COLO829 (cell line): Measurements from ENCODE around the gene RAB11FIP4.

ENCODE experiments used
- DNase-seq: peaks from one replicate; pipeline ENCODE4 v3.0.0; 2012; ENCODE audit warnings: low spot score

The RAB11FIP4 gene

DNA sequence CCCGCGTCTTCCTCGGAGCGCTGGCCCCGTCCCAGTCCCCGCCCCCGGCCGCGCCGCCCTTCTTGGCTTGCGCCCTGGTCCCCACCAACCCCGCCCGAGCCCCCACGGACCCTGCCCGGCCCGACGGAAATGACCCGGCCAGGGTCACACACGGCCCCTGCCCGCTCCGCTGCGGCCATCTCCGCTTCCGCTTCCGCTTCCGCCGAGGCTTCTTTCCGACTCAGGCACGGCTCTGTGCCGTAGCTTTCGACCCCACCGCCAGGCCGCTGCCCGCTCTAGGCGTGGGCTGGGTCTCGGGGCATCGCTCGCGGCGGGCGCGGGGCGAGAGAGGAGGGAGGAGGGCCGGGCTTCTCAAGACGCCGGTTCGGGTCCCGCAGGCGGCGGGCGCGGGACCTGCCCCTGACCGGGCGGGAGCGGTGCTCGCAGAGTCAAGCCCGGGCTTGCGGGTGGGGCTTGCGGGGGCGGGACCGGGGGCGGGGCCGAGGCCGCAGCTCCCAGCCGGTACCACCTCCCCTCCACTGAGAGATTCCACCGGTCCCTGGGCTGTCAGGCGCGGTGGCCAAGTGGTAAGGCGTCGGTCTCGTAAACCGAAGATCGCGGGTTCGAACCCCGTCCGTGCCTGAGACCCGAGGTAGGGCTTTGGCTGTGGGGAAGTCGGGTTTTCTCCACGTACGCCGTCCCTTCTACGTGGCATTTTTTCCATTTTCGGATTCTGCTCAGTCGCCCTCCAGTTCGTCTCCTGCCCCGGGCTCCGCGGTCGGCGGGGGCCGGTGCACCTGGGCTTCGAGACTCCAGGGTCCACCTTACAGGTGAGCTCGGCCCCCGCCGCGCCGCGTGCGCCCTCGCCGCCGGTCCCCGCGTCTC is 158.3 kb downstream of the RAB11FIP4 start:
- DNase-seq: peak; percentile 86

DNA sequence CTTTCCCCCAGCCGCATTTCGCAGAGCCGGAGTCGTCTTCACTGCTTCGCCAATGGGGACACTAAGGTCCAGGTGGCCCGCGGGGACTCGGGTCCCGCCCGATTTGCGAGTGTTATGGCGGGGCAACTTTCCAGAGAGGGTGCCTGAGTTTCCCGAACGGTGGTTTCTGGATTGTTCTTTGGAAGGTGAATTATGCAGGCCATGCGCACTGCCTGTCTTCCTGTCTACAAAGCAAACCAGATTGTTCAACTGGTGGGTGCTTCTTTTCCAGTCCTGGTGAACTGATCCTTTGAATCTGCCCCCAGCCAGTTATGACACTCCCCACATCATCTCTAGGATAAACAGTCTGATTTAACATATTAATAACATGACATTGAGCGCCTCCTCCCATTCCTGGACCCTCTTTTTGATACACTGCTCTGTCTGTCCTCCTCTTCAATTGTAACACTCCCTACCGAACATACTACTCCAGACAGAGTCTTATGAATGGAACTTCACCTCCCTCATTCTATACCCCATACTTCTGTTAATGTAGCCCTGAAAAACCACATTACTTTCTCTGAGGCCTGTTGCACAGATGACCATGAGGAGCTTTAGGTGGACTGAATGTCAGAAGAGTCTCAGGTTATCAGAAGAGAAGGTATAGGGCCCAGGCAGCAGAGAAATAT is 159.0 kb downstream of the RAB11FIP4 start:
- no peak for DNase-seq

DNA sequence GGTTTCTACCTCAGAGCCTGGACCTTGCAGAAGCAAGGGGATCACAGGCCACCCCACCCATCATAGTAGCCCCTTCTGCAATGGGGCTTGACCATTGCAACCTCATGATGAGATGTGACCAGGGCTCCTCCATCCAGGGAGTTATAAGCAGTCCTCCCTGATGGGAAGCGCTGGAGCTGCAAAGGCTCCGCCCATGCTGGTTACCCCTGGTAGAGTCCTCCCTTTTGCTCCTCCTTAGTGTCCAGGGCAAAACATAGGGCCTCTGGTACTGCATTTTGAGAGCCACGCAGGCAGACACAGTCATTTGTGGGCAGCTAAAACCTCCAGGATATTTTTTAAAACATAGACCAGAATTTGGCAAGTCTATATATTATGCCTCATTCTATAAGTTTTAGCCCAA is 161.1 kb downstream of the RAB11FIP4 start:
- DNase-seq: no peak

DNA sequence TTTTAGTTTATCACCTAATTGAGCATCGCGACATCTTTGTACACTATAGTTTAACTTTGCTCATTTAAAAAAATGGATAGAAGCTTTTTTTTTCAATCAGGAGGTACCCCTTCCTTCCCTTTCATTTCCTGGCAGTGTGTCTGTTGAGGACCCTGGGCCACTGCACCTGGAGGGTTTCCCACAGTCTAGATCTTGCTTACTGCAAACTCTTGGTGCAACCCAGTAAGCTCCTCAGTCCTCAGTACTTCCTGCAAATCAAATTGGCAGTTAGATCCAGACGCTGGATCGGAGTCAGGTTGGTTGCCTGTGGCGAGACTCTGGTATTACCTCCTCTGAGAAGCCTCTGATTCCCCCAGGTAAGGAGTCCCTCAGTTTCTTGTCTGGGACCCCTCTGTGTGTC is 162.0 kb downstream of the RAB11FIP4 start:
- no peak for DNase-seq

DNA sequence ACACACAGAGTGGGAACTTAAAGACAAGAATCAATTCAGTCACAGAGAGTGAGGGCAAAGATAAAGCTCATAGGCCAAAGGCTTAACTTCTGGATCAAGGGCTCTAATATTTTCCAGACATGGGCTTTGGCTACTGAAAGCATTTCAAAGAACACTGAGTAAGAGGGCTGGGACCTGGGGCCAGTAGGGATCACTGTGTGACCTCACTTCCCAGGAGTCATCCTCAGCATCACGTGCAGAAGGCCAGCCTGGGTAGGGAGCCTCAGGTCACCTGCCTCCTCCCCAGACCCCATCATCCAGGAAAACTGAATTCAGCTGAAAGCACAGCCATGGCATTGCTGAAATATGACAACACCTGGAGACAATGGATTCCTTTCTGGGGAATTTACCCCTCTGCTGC is 163.5 kb downstream of the RAB11FIP4 start:
- no peak for DNase-seq

DNA sequence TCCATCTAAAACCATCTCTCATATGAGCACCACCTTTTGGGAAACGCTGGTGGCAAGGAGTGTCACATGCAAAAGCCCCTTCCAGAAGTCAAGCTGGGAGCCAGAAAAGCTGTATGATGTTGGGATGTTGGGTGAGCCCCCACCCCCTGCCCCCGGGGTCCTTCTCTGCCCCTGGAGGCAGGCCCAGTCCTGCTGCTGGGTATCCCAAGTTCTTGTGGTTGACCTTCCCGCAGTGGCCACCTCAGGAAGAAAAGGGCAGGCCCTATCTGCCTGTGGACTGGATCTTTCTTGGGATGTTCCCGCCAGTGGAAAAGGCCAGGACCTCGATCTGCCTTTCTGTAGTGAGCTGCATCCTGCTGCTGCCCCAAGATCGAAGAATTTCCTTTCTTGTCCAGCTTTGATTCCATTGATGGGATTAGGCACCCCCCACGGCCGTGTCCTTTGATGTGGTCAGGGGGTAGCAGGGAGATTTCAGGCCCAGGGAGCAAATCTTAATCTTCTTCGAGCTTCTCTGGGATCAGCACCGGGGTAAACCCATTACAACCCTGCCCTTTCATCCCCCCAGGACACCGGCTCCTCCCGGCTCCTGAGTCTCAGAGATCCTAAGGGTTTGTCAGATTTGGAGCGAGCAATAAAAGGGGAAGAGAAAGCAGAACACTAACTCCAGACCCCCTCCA is 165.6 kb downstream of the RAB11FIP4 start:
- DNase-seq: no peak

DNA sequence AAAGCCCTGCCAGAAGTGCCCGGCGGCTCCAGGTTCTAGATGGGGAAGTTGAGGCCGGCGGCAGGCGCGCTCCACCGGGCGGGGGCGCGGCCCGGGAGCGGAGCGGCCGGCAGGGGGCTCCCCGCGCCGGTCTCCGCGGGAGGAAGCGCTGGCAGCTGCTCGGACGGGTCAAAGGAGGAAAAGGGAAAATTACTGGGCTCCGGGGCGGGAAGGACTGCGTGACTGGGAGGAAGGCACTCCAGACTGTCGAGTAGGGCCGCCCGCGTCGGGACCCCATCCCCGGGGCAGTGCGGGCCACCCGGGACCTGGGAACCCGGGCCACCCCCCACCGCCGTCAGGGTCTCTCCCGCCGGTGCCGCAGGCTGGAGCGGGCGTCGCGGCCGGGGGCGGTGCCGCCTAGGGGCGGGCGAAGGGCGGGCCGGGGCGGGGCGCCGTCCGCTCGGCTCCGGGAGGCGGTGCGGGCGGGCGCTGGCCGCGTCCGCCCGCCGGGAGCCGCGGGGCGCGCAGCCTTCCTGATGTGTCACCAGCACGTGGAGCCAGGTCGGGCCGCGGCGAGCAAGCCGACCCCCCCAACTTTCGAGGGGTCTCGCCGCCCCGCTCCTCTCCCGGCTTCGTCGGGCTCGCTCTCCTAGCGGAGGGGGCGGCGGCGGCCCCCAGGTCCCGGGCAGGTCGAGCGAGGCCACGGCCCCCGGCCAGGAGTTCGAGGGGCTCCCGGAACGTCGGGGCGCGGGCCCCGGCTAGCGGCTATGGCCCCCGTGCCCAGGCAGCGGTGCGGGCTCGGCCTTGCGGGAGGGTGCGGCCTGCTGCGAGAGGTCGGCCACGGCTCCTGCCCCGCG is 167.5 kb downstream of the RAB11FIP4 start:
- peak; percentile 67 for DNase-seq

DNA sequence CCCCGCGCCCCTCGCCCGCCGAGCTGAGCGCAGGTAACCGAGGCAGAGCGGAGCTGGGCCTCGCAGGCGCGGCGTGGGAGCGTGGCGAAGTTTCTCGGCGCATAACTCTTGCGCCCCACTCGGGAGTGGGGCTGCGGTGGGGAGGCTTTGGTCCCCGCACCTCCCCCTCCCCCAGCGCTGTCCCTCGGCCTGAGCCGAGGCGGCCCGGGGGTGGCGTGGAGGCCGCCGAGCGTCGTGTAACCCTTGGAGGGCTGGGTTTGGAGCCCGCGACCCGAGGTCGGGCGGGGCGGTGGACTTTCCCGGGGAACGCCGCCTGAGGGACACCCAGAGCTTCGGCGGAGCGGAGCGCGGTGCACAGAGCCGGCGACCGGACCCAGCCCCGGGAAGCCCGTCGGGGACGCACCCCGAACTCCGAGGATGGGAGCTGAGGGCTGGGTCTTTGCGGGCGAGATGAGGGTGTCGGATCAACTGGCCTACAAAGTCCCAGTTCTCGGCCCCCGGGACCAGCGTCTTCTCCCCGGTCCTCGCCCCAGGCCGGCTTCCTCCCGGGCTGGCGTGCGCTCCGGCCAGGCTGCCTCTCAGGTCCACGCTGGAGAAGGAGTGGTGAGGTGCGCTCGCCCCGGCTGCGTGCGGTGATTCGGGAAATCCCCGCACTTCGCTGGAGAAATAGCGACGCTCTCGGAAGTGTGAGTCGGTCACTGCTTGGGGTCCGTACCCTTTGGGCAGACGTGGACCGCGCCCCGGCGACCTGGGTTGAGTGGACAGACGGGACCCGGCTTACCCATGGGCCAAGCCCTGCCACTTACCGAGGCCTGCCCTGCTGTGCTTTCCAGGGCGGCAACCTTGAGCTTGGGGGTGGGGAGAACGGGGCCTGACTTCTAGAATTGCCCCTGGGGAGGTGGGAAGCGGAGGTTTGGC is 168.4 kb downstream of the RAB11FIP4 start:
- DNase-seq: no peak

DNA sequence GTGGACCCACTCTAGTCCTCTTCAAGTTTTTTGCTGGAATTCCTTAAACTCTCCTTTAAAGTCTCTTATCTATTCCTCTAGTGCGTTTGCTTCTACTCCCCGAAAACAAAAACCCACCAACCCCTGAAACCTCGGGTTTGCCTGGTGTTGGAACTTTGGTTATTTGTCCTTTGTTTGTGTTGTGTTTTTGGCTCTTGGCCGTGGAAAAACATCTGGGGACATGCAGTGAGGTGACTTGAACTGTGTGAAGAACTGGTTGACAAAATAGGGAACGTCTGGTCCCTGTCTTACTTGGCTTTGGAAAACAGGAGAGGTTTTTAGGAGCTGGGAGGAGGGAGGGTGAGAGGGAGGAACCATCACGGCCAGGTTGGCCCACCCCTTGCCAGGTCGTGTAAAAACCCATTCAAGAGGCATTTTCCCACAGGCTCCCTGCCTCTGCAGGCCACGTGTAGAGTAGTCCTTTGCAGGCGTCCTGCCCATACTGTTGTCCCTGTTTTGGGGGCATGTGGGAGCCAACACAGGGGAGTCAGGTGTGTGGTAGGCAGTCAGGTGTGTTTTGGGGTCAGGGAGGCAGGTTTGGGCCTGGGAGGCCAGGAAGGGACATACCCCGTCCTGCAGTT is 169.3 kb downstream of the RAB11FIP4 start:
- no peak for DNase-seq

DNA sequence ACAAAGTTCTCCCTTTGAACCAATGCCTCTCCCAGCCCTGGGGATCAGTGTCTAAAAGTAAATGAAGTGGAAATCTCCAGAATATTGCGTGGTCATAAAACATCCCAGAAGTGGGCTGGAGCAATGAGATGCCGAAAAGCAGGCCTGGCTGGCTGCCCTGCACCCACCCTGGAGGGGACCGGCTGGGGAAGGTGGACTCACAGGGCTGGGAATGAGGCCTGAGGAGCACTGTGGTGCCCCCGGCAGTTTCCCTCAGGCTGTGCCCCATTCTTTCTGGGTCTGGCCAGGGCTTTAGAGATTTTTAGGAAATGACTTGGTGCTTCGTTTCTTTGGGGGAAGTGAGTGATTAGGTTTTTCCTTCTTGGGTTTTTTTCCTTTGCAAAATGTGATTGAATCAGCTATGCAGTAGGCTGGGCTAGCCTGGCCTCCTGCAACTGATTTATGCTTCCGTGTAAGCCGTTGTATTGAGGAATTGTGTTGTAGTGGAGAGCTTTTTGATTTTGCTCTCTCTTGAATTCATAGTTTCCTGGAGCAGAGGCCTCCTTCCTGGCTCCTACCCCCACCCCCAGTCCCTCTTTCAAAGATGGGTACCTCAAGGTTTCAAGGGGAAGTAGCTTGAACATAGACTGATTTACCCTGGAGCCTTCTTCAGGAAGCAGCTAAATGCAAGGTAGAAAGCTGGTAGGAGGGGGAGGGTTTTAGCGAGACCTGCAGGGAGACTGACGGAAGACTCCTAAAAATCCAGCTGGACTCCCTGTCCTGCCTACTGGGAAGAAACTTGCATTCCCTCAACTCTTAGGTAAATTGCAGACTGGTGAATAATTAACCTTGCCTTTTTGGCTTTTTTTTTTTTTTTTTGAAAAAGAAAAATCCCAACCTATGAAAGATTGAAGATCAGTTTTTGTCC is 170.2 kb downstream of the RAB11FIP4 start:
- DNase-seq: no peak

DNA sequence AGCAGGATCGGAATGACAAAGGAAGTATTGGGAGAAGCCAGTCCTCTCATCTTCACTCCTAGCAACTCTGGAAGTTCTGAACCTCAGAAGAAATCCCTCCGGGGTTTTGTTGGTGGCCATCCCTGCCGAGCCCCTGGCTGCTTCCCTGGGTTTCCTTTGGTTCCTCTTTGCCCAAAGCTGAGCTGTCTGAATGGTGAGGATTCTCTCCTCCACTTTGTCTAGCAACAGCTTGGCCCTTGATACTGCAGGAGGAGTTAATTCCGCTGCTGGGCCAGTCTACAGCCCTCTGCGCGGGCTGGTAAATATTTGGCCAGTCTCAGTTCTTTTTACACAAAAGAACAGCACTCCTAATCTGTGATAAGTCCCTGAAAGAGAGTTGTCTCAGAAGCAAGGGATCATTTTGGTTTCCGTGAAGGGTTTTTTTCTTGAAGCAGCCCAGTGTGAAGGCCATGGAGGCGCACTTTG is 170.9 kb downstream of the RAB11FIP4 start:
- no peak for DNase-seq

DNA sequence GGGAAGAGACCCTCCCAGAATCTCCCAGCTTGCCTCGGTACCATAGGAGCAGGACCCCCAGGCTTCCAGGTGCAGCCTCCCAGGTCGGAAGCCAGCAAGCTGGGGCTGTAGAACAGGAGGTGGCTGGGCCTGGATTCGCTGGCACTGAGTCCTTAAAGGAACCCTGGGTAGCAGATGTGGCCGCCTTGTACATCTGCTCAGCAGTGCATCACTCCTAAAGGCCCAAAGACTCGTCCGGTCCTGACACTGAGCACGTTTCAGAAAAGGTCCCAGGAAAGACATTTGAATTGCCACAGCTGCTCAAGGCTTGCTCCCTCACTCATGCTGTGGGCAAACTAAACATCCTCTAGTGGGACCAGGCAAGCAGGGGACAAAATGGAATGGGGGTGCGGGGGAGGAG is 172.8 kb downstream of the RAB11FIP4 start:
- DNase-seq: no peak

DNA sequence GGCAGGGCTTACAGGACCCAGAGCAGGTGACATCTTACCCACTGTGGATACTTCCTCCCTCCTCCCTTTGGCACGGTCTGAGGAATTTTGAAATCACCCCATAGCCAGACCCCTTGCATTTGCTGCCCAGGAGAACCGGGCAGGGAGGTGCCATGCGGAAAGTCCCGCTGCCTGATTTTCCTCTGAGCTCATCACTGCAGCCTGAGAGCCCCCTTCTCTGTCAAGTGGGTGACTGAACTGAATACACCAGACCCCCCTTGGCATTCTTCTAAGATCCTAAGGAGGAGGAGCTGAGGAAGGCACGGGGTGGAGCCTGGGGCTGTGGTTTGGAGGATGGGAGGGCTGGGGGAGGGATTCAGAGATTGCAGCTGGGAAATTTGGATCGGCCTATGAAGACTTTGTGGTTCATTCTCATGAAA is 173.4 kb downstream of the RAB11FIP4 start:
- no peak for DNase-seq

DNA sequence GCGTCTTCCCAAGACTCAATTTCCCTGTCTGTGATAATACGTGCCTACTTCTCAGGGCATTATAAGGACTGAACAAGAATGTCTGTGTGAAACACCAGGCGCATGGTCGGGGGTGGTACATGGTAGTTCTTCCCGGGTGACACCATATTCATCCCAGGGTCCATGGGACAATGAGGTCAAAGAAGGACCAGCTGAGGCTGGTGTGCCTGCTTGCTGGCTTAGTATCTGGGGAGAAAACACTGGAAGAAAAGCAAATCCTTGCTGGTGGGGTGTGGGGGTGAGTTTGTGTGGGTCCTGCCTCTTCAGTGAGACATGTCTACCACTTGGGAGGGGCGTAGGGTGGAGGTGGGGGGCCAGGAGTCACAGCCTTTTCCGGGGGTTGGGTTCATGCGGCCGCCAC is 174.2 kb downstream of the RAB11FIP4 start:
- no peak for DNase-seq

DNA sequence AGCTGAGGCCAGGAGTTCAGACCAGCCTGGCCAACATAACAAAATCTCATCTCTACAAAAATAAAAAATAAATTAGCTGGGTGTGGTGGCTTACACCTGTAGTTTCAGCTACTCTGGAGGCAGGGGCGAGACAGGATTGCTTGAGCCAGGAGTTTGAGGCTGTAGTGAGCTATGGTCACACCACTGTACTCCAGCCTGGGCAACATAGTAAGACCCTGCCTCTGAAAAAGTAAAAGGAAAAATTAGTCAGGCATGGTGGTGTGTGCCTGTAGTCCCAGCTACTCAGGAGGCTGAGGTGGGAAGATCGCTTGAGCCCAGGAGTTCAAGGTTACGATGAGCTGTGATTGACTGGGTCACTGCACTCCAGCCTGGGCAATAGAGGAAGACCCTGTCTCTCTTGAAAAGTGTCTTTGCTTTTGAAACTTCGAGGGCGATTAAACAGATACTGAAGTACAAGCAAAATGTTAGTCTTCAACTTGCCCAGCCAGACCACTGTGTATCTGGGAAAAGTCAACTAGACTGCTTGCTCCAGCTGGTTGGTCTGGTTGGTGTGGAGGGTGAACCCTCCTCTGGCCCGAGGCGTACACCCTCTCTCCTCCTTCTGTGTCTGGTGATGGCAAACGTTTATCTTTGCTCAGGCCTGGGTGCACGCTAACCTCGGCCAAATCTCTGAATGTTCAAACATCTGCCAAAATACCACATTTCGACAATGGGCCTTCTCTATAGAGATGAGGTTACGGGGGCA is 174.9 kb downstream of the RAB11FIP4 start:
- DNase-seq: no peak

DNA sequence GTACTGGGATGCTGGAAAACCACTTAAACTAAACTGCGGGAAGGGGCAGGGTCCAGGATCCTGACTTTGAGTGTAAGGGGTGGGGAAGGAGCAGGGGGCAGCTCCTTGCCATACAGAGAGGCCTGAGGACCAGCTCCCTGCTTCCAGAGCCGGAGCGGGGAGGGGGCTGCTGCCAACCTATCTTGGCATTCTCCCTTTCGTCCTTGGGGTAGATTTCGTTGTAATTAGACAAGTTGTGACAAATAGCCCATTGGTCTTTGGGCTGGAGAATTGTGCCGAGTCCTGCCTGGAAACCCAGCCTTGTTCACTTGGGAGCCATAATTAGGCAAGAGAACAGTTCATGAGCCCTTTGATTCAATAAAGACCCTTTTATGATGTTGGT is 175.5 kb downstream of the RAB11FIP4 start:
- DNase-seq: no peak

DNA sequence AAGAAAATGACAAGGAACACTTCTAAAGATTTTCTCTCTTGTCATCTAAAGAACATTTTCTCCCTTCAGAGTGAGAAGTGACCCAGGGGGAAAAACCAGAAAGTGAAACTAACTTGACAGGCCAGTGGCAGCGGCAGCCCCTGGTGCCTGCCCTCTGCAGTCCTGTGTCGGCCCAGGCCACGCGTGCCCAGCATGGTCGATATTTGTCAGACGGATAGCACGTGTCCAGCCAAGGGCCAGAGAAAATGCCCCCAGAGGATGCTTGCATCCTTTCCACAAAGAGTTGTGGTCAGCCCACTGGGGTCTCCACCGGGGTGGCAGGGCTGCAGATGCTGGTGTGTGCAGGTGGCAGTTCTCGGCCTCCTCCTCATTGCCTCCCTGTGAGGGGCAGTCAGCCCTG is 176.6 kb downstream of the RAB11FIP4 start:
- no peak for DNase-seq

DNA sequence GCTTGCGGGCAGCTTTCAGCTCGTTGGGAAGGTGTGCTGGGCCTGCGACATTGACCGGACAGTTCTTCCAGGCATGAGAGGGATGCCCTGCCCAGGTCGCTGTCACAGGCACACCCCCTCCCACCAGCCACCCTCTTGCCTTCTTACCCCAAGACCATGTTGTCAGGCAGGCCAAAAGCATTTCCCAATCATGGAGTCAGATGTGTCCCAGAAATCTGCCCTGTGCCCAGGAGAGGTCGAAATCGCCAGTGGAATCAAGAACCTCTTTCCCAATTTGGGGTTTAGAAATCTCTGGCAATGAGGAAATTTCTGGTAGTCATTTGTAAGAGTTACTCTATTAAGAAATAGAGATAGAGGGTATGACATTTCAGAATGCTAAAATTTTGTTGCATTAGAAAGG is 177.1 kb downstream of the RAB11FIP4 start:
- DNase-seq: no peak

DNA sequence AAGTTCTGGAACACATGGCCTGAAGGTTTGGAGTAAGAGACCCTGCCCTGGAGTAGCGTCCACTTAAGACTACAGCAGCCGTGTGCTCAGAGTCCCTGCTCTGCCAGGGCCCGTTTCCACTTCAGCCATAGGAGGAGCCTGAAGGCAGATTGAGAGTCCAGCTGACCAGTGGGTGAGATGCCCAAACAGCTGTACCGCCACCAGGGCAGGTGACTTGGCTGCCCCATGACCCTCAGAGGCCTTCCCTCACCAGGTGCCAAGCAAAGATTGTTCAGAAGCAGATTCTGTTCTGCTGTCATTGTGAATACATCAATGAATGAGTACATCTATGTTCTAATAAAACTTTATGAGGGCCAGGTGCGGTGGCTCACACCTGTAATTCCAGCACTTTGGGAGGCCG is 178.8 kb downstream of the RAB11FIP4 start:
- no peak for DNase-seq
